ENCODE measurements around the gene DDX31.

DDX31 gene

DNA sequence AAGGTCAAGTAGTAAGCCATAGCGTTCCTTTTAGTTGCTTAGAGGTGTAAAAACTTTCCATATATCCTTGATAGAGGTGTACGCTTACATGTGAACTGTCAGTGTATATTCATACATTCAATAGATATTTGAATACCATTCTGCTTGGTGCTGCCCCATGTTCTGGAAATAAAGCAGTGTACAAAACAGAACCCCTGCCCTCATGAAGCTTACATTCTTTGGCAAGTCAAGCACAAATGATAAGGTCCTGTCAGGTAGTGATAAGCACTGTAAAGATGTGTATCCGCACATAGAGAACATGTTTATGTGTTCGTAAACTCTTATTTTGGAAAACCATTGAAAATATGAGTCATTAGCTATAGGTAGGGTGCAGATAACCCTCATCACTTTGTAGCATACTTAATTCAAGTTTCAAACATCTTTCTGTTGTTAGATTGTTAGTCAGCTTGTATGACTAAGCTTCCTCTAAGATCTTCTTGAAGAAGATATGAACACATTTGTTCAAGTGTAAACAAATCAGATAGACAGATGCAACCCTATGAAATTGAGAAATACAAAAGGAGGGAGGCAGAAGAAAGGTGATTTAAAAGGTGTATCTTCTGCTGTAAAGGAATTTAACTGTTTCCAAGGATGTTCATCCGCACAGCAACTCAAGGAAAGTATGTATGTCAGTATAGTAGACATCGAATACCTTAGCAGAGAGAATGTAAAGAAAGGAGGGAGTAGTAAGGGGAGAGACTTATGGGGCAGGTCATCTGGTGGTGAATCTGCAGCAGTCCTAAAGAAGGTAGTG, 2.0 kb upstream of the DDX31 start:
- DNase-seq = no peak

GRCh38 chr9:132670457-132671391, 941 bp upstream of the DDX31 start, which contains the start of gene GTF3C4:
TSS of gene GTF3C4 (plus strand) at chr9:132670464. CDS start at chr9:132670599, 135 bp downstream.
- no peak for DNase-seq

- no peak for DNase-seq
Observed at GRCh38 chr9:132669319-132669697, 475 bp downstream of the DDX31 start.

GRCh38 chr9:132663851-132664250, 5.9 kb downstream of the DDX31 start:
- no peak for DNase-seq

DNA sequence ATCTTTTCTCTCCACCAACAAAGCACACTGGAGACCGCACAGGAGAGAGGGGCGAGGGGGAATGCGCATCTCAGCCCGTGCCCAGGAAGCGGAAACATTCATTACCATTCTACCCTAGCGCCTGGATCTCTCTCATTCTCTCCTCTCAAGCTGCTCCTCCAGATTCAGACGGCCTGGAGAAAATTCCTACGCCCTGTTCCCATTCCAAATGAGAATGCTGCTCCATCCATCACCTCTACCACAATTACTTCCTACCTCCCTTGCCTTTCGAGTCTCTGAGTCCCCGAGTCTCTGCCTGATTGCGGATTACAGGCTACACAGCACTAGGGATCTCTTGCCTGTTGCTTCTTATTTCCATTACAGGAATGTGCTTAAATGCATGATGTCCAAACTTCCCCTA, 6.7 kb downstream of the DDX31 start:
- DNase-seq = no peak

- no peak for DNase-seq
Observed at GRCh38 chr9:132662152-132662945, 7.4 kb downstream of the DDX31 start.

GRCh38 chr9:132656299-132656698, 13.5 kb downstream of the DDX31 start:
- DNase-seq = no peak

GRCh38 chr9:132651259-132651658, 18.5 kb downstream of the DDX31 start:
- DNase-seq = no peak

DNA sequence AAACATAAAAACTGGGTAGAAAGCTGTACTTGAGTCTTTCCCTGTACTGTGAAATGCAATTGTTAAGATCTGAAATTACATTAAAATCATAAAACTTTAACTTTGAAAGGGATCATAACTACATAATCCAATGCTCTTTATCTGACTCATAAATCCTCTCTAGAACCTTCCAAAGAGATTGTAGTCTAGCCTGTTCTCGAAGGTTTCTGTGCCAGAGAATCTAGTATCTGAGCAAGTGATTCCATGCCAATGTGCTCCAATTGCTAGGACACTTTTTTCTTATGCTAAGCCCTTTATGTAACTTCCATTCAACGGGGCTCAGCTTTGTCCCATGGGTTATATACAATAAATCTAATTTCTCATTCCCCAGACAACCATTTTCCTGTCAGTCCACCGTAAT, 21.1 kb downstream of the DDX31 start:
- DNase-seq = no peak

DNA sequence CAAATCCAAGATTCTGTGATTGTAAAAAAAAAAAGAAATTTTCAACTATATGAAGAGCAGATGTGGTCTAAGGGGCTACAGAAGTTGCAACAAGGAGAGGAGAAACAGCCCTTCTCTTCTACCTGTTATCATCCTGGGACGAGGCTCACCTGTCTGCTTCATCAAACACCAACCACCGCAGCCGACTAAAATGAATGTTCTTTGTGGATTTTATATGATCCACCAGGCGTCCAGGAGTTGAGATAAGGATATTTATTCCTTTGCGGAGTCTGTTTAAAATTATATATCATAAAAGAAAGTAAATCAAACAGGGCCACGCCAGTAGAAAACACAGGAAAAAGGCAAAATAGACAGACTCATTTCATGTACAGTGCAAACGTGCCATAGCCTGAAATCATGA, 21.5 kb downstream of the DDX31 start:
- DNase-seq = no peak

DNA sequence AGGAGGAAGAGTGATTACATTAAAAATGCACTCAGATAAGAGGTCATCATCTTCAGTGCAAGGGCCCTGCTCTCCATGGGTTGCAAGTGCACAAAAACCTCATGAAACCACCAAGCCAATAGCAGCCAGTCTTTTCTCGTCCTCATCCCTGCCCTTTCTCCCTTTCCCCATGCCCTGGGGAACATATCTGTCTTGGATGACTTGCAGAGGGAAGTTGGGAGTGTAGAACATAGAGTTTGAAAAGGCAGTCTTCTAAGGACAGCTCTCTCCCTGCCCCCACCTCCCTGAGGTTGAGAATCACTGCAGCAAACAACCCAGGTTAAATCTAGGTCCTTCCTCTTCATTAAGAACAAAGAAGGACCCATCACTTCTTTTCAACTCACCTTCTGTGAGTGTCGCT, 22.0 kb downstream of the DDX31 start:
- DNase-seq = no peak

- DNase-seq = no peak
Observed at GRCh38 chr9:132647355-132647754, 22.4 kb downstream of the DDX31 start.

DNA sequence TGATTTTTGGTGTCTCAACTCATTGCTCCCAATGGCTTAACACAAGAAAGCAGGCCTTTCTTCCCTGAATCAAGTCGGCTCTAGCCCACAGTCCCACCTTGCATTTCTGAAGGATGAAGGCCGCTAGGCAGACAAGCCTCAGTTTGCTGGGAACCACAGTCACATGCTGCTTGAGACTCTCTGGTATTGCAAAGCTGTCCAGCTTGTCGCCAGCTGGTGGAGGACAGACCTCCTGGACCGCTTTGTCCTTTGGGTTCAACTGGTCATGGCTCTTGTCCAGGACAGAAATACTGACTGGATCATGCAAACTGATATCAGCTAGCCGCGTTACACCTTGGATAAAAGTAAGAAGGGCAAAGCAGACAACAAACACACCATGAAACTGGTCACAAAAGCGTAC, 23.1 kb downstream of the DDX31 start:
- DNase-seq = no peak

- no peak for DNase-seq
Observed at GRCh38 chr9:132645711-132646110, 24.1 kb downstream of the DDX31 start.

GRCh38 chr9:132645306-132645705, 24.5 kb downstream of the DDX31 start:
- no peak for DNase-seq

DNA sequence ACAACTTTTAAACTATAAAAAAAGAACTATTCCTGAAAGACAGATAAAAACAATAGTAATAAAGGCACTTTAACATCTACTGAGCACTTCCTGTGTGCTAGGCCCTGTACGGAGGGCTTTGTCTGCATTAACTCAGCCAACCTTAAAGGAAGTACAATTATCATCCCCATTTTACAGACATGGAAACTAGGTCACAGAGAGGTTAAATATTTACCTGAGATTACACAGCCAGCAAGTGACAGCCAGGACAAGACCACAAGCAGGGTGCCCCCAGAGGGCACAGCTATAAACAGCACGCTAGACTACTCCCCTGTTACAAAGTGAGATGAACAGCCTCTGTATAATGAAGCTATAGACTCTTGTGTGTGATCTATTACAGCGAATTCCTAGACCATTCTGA, 25.5 kb downstream of the DDX31 start:
- DNase-seq = no peak

GRCh38 chr9:132641216-132641615, 28.6 kb downstream of the DDX31 start:
- no peak for DNase-seq

DNA sequence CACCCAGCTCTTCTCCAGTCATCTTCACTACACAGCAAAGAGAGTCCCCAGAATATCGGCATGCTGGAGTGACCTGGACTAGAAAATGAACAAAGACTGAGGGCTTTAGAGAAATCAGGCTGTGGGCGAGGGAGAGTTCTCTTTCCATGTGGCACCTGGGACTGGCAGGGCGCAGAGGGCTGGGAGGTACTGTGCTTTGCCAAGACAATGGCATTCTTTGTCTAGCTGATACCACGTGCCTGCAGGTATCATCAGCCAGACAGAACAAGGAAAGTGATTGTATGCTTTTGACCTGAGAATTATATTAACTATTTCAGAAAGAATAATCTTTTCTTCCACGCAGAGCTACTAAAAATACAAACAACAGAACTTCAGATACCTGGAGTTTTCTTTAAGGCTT, 30.5 kb downstream of the DDX31 start:
- no peak for DNase-seq

- DNase-seq = no peak
Observed at GRCh38 chr9:132638240-132638639, 31.5 kb downstream of the DDX31 start.

GRCh38 chr9:132637801-132638200, 32.0 kb downstream of the DDX31 start:
- no peak for DNase-seq

- no peak for DNase-seq
Observed at GRCh38 chr9:132637351-132637750, 32.4 kb downstream of the DDX31 start.

DNA sequence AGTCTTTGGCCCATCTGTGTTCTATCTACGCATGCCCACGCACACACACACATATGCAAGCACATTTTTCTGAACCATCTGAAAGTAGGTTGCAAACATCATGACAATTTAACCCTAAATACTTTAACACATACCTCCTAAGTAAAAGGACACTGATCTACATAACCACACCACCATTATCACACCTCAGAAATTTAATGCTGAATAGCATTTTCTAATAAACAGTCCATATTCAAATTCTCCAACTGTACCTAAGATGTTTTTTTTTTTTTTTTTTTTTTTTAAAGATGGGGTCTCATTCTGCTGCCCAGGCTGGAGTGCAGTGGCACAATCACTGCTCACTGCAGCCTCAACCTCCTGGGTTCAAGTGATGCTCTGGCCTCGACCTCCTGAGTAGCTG, 35.5 kb downstream of the DDX31 start:
- DNase-seq = no peak
